Adrenal gland (tissue), 12 donors: ENCODE measurements around the gene RCC2. TPM values are rescaled to one million over a fixed set of nuclear protein-coding genes. Genes with fewer than 3 reads are reported as not detected.

Experiments
- DNase-seq, 7 donors: peaks; one replicate each; pipeline ENCODE4 v3.0.0-alpha.2; 2019 to 2020
- H3K27ac ChIP-seq, 5 donors: fragments of 200-600 bp; sonication (generic) in 4 of 5; 1 replicate in 3 of 5; 2 replicates in 2 of 5; pipeline versions ENCODE4 v1.5.1 to v1.8.0; 2016 to 2020; ENCODE audit warnings: mild to moderate bottlenecking in 1 of 5
- H3K27me3 ChIP-seq: fragments of 200-600 bp; 2 replicates; pipeline ENCODE4 v1.8.0; 2021
- H3K36me3 ChIP-seq, 2 donors: fragments of 200-600 bp; replicated peaks in 1 of 2; 1 replicate in 1 of 2; 2 replicates in 1 of 2; pipeline versions ENCODE4 v1.5.1 to v1.8.0; 2018 to 2022
- H3K4me1 ChIP-seq, 2 donors: fragments of 200-600 bp; replicated peaks in 1 of 2; 1 replicate in 1 of 2; 2 replicates in 1 of 2; pipeline versions ENCODE4 v1.5.1 to v1.8.0; 2018 to 2021
- H3K4me3 ChIP-seq, 4 donors: fragments of 200-600 bp; sonication (generic) in 3 of 4; one replicate each; pipeline ENCODE4 v1.5.1; 2016 to 2018
- H3K9me3 ChIP-seq, 3 donors: fragments of 200-600 bp; sonication (generic) in 1 of 3; replicated peaks in 1 of 3; 1 replicate in 2 of 3; 2 replicates in 1 of 3; pipeline versions ENCODE4 v1.5.1 to v1.8.0; 2016 to 2021
- POLR2A ChIP-seq, 2 donors: fragments of 450-650 bp; IDR thresholded peaks; one replicate each; pipeline ENCODE4 v1.6.1; 2017; ENCODE audit warnings: antibody characterized with exemption in 2 of 2, mild to moderate bottlenecking in 2 of 2, moderate library complexity in 1 of 2
- WGBS, 4 donors: extraction: QIAGEN DNeasy Blood & Tissue Kit in 2 of 4; methylation state at CpG; one replicate each; pipeline versions ENCODE4 v1.1.5 to v1.1.7; 2013 to 2017; 5-methylcytosine and 5-hydroxymethylcytosine counted together
- intact Hi-C, 2 donors: fragments of 100-400 bp; cut with DNase I; formaldehyde crosslinking; loops; one replicate each; pipeline versions ENCODE4 v1.14.1 to v1.15.0; 2022 to 2023
- polyA plus RNA-seq, 3 donors: library from polyadenylated mRNA; stranded (reverse); fragments of 200-250 nt in 2 of 3; fragments of 350-450 nt in 1 of 3; fragmentation: Illumina TruSeq in 1 of 3; extraction: RNeasy Lipid Tissue Mini Kit (QIAGEN cat#74804) in 1 of 3; gene quantifications; one replicate each; pipeline ENCODE4 v1.2.3, GENCODE V29; 2013 to 2014
- total RNA-seq, 9 donors: library from RNA; depleted of rRNA in 4 of 9; stranded (reverse); fragments of >200 nt in 4 of 9; fragments of 120-200 nt in 1 of 9; fragmentation: NEBNext Ultra II Directional in 1 of 9; extraction: Animal tissue kit (Norgen Biotek cat#: 25700) in 1 of 9; gene quantifications; one replicate each; pipeline versions ENCODE4 v1.1.0 to v1.2.4, GENCODE V29; 2013 to 2023
- TF ChIP-seq, protein P1 (sequence below), 6 experiments: fragments of 450-650 bp in 4 of 6; fragments of 200-600 bp in 2 of 6; sonication (generic) in 1 of 6; IDR thresholded peaks; 1 replicate in 5 of 6; 2 replicates in 1 of 6; pipeline versions ENCODE4 v1.5.1 to v1.8.0; 2016 to 2021; ENCODE audit warnings: antibody characterized with exemption in 6 of 6, mild to moderate bottlenecking in 2 of 6, moderate library complexity in 1 of 6
- donor health status: healthy with polysubstance abuse.
- donor health status: Bipolar disorder and iron deficiency.
- donor health status: DM: yes; HTN: yes; CAD: no.
- donor health status: DM: no; HTN: no; CAD: no.
- donor health status: DM: no; HTN: no; CAD: no.
- donor health status: DM: yes; HTN: yes; CAD: no.

Gene RCC2
- total and polyA plus RNA-seq, 12 donors, result 19.3 to 38.3 (median 28.6) TPM

- 64 to 76% (median 68%) methylated on average over 4 of the region's 4 CpGs for WGBS, 4 donors
- TF ChIP-seq, protein P1, sequence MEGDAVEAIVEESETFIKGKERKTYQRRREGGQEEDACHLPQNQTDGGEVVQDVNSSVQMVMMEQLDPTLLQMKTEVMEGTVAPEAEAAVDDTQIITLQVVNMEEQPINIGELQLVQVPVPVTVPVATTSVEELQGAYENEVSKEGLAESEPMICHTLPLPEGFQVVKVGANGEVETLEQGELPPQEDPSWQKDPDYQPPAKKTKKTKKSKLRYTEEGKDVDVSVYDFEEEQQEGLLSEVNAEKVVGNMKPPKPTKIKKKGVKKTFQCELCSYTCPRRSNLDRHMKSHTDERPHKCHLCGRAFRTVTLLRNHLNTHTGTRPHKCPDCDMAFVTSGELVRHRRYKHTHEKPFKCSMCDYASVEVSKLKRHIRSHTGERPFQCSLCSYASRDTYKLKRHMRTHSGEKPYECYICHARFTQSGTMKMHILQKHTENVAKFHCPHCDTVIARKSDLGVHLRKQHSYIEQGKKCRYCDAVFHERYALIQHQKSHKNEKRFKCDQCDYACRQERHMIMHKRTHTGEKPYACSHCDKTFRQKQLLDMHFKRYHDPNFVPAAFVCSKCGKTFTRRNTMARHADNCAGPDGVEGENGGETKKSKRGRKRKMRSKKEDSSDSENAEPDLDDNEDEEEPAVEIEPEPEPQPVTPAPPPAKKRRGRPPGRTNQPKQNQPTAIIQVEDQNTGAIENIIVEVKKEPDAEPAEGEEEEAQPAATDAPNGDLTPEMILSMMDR (IDR thresholded peaks at IDR 0.05), result no peak
- no peak for TF ChIP-seq POLR2A (IDR thresholded peaks at IDR 0.05)
These were observed 37.6 kb downstream of the RCC2 start for GRCh38 chr1:17401841-17402240.

GRCh38 chr1:17400725-17401341 lies 38.6 kb downstream of the RCC2 start:
- Histone ChIP-seq H3K27me3 (no peaks in the 10 kb centered on the region), H3K4me3 (no peak overlapping the region), H3K9me3 (no peaks in the 10 kb centered on the region), H3K27ac (no peak overlapping the region), H3K4me1 (no peaks in the 10 kb centered on the region), H3K36me3 (no peaks in the 10 kb centered on the region)
- 83 to 91% (median 91%) methylated on average over 11 of the region's 11 CpGs for WGBS, 4 donors
- TF ChIP-seq, protein P1 (IDR thresholded peaks at IDR 0.05), result no peak
- no peak for TF ChIP-seq POLR2A (IDR thresholded peaks at IDR 0.05)
- no peak for DNase-seq
- intact Hi-C loops, result loop anchor here in 1 of 2 donors (10.0 kb wide), 1 partner anchor 276 kb away; no protein-coding TSS in a partner anchor

More at GRCh38 chr1:17401841-17402240, 37.6 kb downstream of the RCC2 start:
- no peaks in the 10 kb centered on the region for H3K4me1 ChIP-seq
- H3K36me3 ChIP-seq, result no peaks in the 10 kb centered on the region
- intact Hi-C loops, result loop anchor here in 1 of 2 donors (10.0 kb wide), 1 partner anchor 277 kb away; no protein-coding TSS in a partner anchor
- H3K27me3 ChIP-seq, result no peaks in the 10 kb centered on the region
- H3K27ac ChIP-seq, result no peak overlapping the region
- H3K9me3 ChIP-seq, result no peaks in the 10 kb centered on the region
- no peak overlapping the region for H3K4me3 ChIP-seq
- no peak for DNase-seq

- Histone ChIP-seq H3K4me3 (no peak overlapping the region), H3K36me3 (no peaks in the 10 kb centered on the region), H3K27me3 (no peaks in the 10 kb centered on the region), H3K27ac (no peak overlapping the region), H3K9me3 (no peaks in the 10 kb centered on the region), H3K4me1 (no peaks in the 10 kb centered on the region)
- intact Hi-C loops, result no loop called here
- no peak for TF ChIP-seq POLR2A (IDR thresholded peaks at IDR 0.05)
- TF ChIP-seq, protein P1 (IDR thresholded peaks at IDR 0.05), result no peak
- no peak for DNase-seq
- 70 to 88% (median 80%) methylated on average over 4 to 7 of the region's 7 CpGs for WGBS, 4 donors
These were observed 41.4 kb downstream of the RCC2 start for GRCh38 chr1:17397910-17398695.

GRCh38 chr1:17393230-17393629 lies 46.2 kb downstream of the RCC2 start:
- Histone ChIP-seq H3K36me3 (no peaks in the 10 kb centered on the region), H3K9me3 (no peaks in the 10 kb centered on the region), H3K4me3 (no peak overlapping the region), H3K27ac (no peak overlapping the region), H3K4me1 (no peaks in the 10 kb centered on the region), H3K27me3 (no peaks in the 10 kb centered on the region)
- DNase-seq, result no peak
- WGBS, 4 donors, result 53 to 62% (median 60%) methylated on average over 8 of the region's 8 CpGs
- TF ChIP-seq POLR2A (IDR thresholded peaks at IDR 0.05), result no peak
- TF ChIP-seq, protein P1 (IDR thresholded peaks at IDR 0.05), result no peak
- intact Hi-C loops, result no loop called here
